ENCODE data around the gene PTPRD. TPM values are rescaled to one million over a fixed set of nuclear protein-coding genes. Genes with fewer than 3 reads are reported as not detected.

The PTPRD gene
- total and polyA plus RNA-seq, 2 experiments from 2014 or later = 11.5 to 58.0 TPM

DNA sequence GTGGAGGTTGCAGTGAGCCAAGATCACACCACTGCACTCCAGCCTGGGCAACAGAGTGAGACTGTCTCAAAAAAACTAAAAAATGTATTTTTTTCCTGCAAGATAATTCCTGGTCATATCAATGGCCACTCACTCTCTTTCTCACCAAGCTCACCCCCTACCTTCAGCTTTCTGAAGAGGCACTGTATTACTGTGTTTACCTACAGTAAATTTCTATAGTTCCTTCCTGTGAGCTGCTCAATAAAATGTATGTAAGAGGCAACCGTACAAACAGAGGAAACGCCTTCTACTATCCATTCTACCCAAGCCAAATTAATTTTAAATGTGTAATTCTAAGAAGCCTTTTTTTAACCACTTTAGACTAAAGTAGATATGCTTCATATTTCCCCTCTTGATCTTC, 1883.9 kb downstream of the PTPRD start:
- Histone ChIP-seq H3K4me3 (no peak overlapping the region), H3K4me1 (ENCODE audit: insufficient read depth) (peaks cover 15% of the 10 kb centered on the region), H3K36me3 (ENCODE audit: insufficient read depth) (no peaks in the 10 kb centered on the region), H2AFZ (no peak overlapping the region), H3K79me2 (replicated peaks; ENCODE audit: insufficient read depth) (0 out of 2 replicates have a peak, but pooled peaks cover 3% of the 10 kb centered on the region), H3K9me2 (ENCODE audit: insufficient read depth) (no peaks in the 10 kb centered on the region), H3F3A (replicated peaks; ENCODE audit: low read depth) (no peaks in the 10 kb centered on the region), H3K27me3 (ENCODE audit: insufficient read depth) (no peaks in the 10 kb centered on the region), H3K27ac (ENCODE audit: low read depth) (no peak overlapping the region), H4K20me1 (replicated peaks; ENCODE audit: insufficient read depth) (no peaks in the 10 kb centered on the region), H3K4me2 (no peak overlapping the region)
- ATAC-seq (no peak), DNase-seq (ENCODE audit: low spot score) (no peak)
- Mint-ChIP-seq H3K4me3 (no peak overlapping the region), H3K4me1 (peaks cover 27% of the 10 kb centered on the region), H3K27ac (0 out of 2 replicates have a peak overlapping the region, but pooled peaks have one; percentile 15), H3K36me3 (ENCODE audit: low read depth) (no peaks in the 10 kb centered on the region), H3K27me3 (ENCODE audit: insufficient read depth, low read depth, poor library complexity) (no peaks in the 10 kb centered on the region), H3K9me3 (no peaks in the 10 kb centered on the region)
- TF ChIP-seq EZH2 (IDR thresholded peaks at IDR 0.05; ENCODE audit: low read depth, unreplicated experiment) (no peak), NANOG (IDR thresholded peaks at IDR 0.05; ENCODE audit: borderline replicate concordance) (no peak), JUNB (IDR thresholded peaks at IDR 0.05; ENCODE audit: unreplicated experiment) (no peak), POLR2AphosphoS5 (IDR thresholded peaks at IDR 0.05; ENCODE audit: low read depth) (no peak)
- TF ChIP-seq, protein P1, sequence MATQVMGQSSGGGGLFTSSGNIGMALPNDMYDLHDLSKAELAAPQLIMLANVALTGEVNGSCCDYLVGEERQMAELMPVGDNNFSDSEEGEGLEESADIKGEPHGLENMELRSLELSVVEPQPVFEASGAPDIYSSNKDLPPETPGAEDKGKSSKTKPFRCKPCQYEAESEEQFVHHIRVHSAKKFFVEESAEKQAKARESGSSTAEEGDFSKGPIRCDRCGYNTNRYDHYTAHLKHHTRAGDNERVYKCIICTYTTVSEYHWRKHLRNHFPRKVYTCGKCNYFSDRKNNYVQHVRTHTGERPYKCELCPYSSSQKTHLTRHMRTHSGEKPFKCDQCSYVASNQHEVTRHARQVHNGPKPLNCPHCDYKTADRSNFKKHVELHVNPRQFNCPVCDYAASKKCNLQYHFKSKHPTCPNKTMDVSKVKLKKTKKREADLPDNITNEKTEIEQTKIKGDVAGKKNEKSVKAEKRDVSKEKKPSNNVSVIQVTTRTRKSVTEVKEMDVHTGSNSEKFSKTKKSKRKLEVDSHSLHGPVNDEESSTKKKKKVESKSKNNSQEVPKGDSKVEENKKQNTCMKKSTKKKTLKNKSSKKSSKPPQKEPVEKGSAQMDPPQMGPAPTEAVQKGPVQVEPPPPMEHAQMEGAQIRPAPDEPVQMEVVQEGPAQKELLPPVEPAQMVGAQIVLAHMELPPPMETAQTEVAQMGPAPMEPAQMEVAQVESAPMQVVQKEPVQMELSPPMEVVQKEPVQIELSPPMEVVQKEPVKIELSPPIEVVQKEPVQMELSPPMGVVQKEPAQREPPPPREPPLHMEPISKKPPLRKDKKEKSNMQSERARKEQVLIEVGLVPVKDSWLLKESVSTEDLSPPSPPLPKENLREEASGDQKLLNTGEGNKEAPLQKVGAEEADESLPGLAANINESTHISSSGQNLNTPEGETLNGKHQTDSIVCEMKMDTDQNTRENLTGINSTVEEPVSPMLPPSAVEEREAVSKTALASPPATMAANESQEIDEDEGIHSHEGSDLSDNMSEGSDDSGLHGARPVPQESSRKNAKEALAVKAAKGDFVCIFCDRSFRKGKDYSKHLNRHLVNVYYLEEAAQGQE (IDR thresholded peaks at IDR 0.05; ENCODE audit: unreplicated experiment) = no peak

DNA sequence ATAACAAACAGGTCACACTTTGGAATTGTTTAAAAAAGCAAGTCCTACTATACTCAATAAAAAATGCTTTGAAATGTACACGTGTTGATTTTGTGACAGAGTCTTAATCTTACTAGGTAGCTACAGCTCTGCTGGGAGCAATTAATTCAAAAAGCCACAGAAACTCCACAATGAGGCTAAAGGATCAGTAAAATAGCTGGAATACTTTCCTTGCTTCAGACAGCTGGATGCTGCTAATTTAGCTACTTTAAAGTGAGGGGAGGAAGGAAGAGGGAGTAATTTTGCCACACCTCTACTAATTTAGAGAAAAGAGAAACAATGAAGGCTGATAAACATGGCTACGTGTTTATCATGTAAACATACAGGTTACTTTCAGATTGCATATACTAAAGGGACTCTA, 1885.6 kb downstream of the PTPRD start:
- Histone ChIP-seq H3K36me3 (ENCODE audit: insufficient read depth) (no peaks in the 10 kb centered on the region), H3K4me1 (ENCODE audit: insufficient read depth) (peaks cover 6% of the 10 kb centered on the region; the same call in 1 of the 2 replicates), H4K20me1 (replicated peaks; ENCODE audit: insufficient read depth) (no peaks in the 10 kb centered on the region), H3K4me2 (no peak overlapping the region), H3K27ac (ENCODE audit: low read depth) (peak overlapping the region; percentile 51), H3K79me2 (replicated peaks; ENCODE audit: insufficient read depth) (0 out of 2 replicates have a peak, but pooled peaks cover 3% of the 10 kb centered on the region), H3K9me2 (ENCODE audit: insufficient read depth) (no peaks in the 10 kb centered on the region), H3F3A (replicated peaks; ENCODE audit: low read depth) (no peaks in the 10 kb centered on the region), H2AFZ (no peak overlapping the region), H3K27me3 (ENCODE audit: insufficient read depth) (no peaks in the 10 kb centered on the region), H3K4me3 (no peak overlapping the region)
- Mint-ChIP-seq H3K4me1 (peaks cover 14% of the 10 kb centered on the region), H3K27ac (0 out of 2 replicates have a peak overlapping the region, but pooled peaks have one; percentile 45), H3K27me3 (ENCODE audit: insufficient read depth, low read depth, poor library complexity) (no peaks in the 10 kb centered on the region), H3K36me3 (ENCODE audit: low read depth) (no peaks in the 10 kb centered on the region), H3K9me3 (no peaks in the 10 kb centered on the region), H3K4me3 (no peak overlapping the region)
- no peak for ATAC-seq
- peak; percentile 31 for DNase-seq (ENCODE audit: low spot score)
- TF ChIP-seq, protein P1 (IDR thresholded peaks at IDR 0.05; ENCODE audit: unreplicated experiment) = no peak
- TF ChIP-seq ZNF114 (CRISPR knock-in tag; IDR thresholded peaks at IDR 0.05) = no peak
- TF ChIP-seq NANOG (IDR thresholded peaks at IDR 0.05; ENCODE audit: borderline replicate concordance) = no peak
- TF ChIP-seq, protein P2, sequence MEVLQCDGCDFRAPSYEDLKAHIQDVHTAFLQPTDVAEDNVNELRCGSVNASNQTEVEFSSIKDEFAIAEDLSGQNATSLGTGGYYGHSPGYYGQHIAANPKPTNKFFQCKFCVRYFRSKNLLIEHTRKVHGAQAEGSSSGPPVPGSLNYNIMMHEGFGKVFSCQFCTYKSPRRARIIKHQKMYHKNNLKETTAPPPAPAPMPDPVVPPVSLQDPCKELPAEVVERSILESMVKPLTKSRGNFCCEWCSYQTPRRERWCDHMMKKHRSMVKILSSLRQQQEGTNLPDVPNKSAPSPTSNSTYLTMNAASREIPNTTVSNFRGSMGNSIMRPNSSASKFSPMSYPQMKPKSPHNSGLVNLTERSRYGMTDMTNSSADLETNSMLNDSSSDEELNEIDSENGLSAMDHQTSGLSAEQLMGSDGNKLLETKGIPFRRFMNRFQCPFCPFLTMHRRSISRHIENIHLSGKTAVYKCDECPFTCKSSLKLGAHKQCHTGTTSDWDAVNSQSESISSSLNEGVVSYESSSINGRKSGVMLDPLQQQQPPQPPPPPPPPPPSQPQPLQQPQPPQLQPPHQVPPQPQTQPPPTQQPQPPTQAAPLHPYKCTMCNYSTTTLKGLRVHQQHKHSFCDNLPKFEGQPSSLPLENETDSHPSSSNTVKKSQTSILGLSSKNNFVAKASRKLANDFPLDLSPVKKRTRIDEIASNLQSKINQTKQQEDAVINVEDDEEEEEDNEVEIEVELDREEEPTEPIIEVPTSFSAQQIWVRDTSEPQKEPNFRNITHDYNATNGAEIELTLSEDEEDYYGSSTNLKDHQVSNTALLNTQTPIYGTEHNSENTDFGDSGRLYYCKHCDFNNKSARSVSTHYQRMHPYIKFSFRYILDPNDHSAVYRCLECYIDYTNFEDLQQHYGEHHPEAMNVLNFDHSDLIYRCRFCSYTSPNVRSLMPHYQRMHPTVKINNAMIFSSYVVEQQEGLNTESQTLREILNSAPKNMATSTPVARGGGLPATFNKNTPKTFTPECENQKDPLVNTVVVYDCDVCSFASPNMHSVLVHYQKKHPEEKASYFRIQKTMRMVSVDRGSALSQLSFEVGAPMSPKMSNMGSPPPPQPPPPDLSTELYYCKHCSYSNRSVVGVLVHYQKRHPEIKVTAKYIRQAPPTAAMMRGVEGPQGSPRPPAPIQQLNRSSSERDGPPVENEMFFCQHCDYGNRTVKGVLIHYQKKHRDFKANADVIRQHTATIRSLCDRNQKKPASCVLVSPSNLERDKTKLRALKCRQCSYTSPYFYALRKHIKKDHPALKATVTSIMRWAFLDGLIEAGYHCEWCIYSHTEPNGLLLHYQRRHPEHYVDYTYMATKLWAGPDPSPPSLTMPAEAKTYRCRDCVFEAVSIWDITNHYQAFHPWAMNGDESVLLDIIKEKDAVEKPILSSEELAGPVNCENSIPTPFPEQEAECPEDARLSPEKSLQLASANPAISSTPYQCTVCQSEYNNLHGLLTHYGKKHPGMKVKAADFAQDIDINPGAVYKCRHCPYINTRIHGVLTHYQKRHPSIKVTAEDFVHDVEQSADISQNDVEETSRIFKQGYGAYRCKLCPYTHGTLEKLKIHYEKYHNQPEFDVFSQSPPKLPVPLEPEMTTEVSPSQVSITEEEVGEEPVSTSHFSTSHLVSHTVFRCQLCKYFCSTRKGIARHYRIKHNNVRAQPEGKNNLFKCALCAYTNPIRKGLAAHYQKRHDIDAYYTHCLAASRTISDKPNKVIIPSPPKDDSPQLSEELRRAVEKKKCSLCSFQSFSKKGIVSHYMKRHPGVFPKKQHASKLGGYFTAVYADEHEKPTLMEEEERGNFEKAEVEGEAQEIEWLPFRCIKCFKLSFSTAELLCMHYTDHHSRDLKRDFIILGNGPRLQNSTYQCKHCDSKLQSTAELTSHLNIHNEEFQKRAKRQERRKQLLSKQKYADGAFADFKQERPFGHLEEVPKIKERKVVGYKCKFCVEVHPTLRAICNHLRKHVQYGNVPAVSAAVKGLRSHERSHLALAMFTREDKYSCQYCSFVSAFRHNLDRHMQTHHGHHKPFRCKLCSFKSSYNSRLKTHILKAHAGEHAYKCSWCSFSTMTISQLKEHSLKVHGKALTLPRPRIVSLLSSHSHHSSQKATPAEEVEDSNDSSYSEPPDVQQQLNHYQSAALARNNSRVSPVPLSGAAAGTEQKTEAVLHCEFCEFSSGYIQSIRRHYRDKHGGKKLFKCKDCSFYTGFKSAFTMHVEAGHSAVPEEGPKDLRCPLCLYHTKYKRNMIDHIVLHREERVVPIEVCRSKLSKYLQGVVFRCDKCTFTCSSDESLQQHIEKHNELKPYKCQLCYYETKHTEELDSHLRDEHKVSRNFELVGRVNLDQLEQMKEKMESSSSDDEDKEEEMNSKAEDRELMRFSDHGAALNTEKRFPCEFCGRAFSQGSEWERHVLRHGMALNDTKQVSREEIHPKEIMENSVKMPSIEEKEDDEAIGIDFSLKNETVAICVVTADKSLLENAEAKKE (CRISPR knock-in tag; IDR thresholded peaks at IDR 0.05) = no peak
- TF ChIP-seq ZNF331 (CRISPR knock-in tag; IDR thresholded peaks at IDR 0.05; ENCODE audit: low read depth) = no peak
